GM19043 (cell line): ENCODE data around the gene COQ8B.
"Not testable (repeated sequence)": the region's sequence is repeated elsewhere in the genome, so short reads cannot be mapped to it uniquely, and the experiment has no call there.

ENCODE experiments used
- ATAC-seq: cut with Tn5 transposase; IDR thresholded peaks from one replicate; pipeline ENCODE4 v1.9.1; 2021; ENCODE audit warnings: low read depth; ENCODE audit not compliant: unreplicated experiment

COQ8B gene

DNA sequence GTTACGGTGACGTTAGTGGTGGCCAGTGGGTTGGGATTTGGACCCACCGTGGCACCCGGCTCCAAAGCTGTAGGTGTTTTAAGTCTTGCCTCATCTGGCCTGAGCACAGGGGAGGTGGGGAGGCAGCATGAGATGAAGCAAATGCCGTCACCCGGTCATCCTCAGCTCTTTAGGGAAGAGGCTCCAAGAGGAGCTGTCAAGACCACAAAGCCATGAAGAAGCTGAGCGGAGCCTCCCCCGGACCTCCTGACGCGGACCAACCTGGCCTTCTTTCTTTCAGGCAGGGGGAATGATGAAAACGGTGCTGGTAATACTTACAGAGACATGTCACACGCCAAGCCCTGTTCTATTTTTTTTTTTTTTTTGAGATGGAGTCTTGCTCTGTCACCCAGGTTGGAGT lies 26.2 kb upstream of the COQ8B start:
- ATAC-seq = no peak

- no peak for ATAC-seq
Observed at GRCh38 chr19:40742477-40742876, 25.8 kb upstream of the COQ8B start.

DNA sequence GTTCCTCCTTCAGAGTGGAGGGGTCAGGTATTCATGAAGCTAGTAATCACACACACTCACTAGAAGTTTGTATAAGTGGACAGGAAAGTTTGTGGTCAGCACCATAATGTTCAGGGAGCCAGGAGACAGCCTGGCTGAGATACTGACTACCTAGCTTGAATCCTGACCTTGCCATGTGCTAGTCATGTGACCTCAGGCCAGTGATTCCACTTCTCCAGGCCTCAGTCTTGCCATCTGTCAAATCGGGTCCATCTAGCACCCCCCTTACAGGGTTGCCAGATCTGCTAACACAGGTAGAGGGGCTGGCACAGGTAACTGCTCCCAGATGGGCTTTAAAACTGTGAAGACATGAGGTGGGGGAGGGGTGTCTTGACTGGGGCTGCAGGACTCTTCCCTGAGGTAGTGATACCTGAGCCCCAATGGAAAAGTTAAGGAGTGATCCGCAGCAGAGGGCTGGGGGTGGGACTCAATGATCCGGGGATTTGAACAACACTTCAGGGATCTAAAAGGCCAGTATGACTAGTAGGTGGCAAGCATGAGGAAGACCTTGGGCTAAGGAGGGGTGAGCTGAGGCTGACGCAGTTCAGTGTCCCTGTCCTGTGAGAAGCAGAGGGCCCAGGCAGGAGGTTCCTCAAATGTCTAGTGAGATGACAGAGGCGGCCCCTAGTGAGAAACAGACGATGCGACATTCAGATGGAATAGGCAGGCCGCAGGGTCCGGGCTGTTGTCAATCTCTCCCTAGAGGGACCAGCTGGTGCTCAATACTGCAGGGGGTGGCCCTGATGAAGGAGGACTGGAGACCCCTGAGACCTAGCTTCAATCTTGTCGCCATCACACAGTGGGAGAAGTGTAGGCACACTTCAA lies 25.1 kb upstream of the COQ8B start:
- ATAC-seq = no peak

DNA sequence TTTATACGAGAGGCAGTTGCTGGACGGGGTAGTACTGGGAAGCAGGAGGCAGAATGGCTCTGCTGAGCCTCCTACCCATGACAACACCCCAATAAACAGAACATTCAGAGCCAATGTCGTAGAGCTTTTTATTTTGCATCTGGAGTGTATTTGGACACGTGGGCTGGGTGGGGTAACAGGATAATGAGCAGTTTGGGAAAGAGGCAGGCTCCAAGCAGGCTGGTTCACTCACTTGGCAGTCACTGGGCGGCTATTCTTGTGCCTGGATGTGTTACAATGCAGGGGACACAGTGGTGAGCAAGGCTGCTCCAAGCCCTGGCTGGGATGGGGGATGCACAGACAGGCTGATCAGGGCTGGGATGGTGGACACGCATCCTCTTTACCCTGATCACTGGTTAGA lies 24.1 kb upstream of the COQ8B start:
- no peak for ATAC-seq

- no peak for ATAC-seq
Observed at GRCh38 chr19:40739871-40740703, 23.4 kb upstream of the COQ8B start.

- ATAC-seq = no peak
Observed at GRCh38 chr19:40739030-40739839, 22.5 kb upstream of the COQ8B start.

GRCh38 chr19:40737102-40737644 lies 20.5 kb upstream of the COQ8B start:
- no peak for ATAC-seq

DNA sequence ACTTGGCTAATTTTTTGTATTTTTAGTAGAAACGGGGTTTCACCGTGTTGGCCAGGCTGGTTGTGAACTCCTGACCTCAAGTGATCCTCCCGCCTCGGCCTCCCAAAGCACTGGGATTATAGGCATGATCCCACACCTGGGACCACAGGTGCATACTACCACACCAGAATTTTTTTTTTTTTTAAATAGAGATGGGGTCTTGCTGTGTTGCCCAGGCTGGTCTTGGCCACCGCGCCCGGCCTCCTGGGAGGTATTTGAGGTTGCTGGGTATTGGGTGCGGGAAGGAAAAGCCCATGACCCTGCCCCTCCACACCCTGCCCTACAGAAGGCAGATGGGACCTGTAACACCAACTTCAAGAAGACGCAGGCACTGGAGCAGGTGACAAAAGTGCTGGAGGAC lies 20.0 kb upstream of the COQ8B start:
- no peak for ATAC-seq

DNA sequence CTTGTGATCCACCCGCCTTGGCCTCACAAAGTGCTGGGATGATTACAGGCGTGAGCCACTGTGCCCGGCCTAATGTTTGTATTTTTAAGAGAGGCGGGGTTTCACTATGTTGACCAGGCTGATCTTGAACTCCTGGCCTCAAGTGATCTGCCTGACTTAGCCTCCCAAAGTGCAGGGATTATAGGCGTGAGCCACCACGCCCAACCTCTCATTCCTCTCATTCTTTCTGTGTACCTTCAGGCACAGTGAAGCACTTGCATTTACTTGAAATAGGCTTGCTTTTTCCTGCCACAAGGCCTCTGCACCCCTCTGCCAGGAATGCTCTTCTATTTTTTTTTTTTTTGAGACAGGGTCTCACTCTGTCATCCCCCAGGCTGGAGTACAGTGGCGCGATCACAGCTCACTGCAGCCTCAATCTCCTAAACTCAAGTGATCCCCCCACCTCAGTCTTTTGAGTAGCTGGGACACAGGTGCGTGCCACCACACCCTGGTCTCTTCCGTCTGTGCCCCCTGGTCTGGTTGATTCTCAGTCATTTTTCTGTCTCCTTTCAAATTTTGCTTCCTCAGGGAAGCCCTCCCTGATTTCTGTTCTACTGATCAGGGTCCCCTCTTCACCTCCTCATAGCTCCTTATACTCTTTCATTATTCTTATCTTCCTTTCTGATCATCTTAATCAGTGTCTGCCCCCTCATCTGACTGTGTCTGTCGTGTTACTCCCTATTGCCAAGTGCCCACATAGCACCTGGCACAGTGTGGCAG lies 18.5 kb upstream of the COQ8B start:
- ATAC-seq = no peak

DNA sequence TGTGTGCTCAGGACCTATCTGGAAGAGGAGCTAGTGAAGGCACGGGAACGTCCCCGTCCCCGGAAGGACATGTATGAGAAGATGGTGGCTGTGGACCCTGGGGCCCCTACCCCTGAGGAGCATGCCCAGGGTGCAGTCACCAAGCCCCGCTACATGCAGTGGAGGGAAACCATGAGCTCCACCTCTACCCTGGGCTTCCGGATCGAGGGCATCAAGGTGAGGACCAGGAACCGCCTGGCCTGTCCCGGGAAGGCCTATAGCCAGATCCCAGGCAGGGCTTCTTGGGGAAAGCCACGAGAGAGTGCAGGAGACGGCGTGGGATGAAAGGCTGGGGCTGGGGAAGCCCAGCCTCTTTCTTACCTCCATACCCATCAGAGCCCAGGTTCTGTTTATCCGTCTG lies 16.5 kb upstream of the COQ8B start:
- ATAC-seq = no peak

DNA sequence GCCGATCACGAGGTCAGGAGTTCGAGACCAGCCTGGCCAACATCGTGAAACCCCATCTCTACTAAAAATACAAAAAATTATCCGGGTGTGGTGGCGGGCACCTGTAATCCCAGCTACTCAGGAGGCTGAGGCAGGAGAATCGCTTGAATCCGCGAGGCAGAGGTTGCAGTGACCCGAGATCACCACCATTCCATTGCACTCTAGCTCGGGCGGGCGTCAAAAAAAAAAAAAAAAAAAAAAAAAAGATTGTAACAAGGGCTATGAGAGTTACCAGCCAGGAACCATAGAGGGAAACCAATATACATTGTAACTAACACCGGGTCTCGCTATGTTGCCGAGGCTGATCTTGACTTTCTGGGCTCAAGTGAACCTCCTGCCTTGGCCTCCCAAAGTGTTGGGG lies 15.6 kb upstream of the COQ8B start:
- not testable (repeated sequence) for ATAC-seq

DNA sequence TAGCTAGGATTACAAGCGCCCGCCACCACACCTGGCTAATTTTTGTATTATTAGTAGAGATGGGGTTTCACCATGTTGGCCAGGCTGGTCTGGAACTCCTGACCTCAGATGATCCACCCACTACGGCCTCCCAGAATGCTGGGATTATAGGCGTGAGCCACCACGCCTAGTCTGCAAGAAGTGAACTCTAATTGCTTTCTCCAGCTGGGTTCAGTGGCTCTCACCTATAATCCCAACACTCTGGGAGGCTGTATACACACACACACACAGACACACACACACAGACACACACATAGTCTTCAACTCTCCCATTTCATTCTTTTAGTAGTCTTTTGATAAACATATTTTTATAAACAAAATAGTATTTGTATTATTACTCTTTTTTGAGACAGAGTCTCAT lies 13.4 kb upstream of the COQ8B start:
- ATAC-seq = not testable (repeated sequence)

- no peak for ATAC-seq
Observed at GRCh38 chr19:40726279-40726678, 9.6 kb upstream of the COQ8B start.

DNA sequence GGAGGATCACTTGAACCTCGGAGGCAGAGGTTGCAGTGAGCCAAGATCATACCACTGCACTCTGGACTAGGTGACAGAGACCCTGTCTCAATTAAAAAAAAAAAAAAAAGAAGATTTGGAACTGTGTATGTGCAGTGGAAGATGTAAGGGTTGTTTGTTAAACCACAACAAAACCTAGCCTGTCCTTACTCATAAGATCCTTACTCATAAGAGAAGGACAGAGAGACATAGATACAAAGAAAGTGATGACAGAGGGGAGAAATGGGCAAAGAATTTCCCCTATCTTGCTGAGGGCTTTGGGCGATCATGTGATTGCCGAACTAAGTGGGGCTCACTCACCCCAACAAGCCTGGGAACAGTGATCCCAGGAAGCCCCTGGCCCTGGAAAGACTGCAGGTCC lies 8.2 kb upstream of the COQ8B start:
- no peak for ATAC-seq

- ATAC-seq = no peak
Observed at GRCh38 chr19:40724315-40724714, 7.6 kb upstream of the COQ8B start.

GRCh38 chr19:40723661-40724254 lies 7.1 kb upstream of the COQ8B start:
- no peak for ATAC-seq

GRCh38 chr19:40721936-40722661 lies 5.4 kb upstream of the COQ8B start:
- ATAC-seq = no peak

DNA sequence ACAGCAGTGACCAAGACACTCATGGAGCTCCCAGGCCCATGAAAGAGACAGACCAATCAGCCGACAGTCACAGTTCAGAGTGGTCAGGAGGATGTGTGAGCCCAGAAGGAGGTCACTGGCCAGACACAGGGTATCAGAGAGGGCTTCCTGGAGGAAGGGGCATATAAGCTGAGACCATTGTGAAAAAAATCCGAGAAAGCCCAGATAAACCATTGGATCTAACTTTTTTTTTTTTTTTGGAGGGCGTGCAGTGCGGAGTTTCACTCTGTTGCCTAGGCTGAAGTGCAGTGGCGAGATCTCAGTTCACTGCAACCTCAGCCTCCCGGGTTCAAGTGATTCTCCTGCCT lies 4.4 kb upstream of the COQ8B start:
- ATAC-seq = no peak

DNA sequence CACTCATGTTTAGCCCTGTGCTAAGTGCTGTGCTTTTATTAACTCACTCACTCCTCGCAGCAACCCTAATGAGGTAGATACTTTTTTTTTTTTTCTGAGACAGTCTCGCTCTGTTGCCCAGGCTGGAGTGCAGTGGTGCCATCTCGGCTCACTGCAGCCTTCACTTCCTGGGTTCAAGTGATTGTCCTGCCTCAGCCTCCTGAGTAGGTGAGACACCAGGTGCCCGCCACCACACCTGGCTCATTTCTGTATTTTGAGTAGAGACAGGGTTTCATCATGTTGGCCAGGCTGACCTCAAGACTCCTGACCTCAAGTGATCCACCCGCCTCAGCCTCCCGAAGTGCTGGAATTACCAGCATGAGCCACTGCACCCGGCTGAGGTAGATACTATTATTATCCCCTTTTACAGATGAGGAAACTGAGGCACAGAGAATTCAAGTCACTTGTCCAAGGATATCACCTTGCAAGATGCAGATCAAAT lies 2.8 kb upstream of the COQ8B start:
- ATAC-seq = no peak
